ENCODE data around the gene SLU7. TPM values are rescaled to one million over a fixed set of nuclear protein-coding genes. Genes with fewer than 3 reads are reported as not detected.
A peak's percentile ranks its signal among the peaks of the same experiment; 100 is the strongest.
"Not testable (repeated sequence)": the region's sequence is repeated elsewhere in the genome, so short reads cannot be mapped to it uniquely, and the experiment has no call there.

The SLU7 gene
- total RNA-seq, 1 donor = 75.6 TPM

GRCh38 chr5:160441311-160441781, 22.5 kb upstream of the SLU7 start:
- H3K9me3 ChIP-seq (ENCODE audit: low read depth, low read length) = no peaks in the 10 kb centered on the region
- H3K27ac ChIP-seq (ENCODE audit: low read depth, low read length) = no peak overlapping the region
- no peak overlapping the region for H3K4me2 ChIP-seq (ENCODE audit: insufficient read depth, low read length)
- DNase-seq (ENCODE audit: insufficient read length, low spot score, missing footprints) = no peak
- no peaks in the 10 kb centered on the region for H4K20me1 ChIP-seq (ENCODE audit: insufficient read depth, low read length)
- no peaks in the 10 kb centered on the region for H3K36me3 ChIP-seq (ENCODE audit: insufficient read depth, low read length)
- H3K4me1 ChIP-seq (ENCODE audit: insufficient read depth, low read length) = peaks cover 8% of the 10 kb centered on the region
- H3K27me3 ChIP-seq (ENCODE audit: insufficient read depth, low read length) = peaks cover 3% of the 10 kb centered on the region
- no peak overlapping the region for H3K4me3 ChIP-seq (ENCODE audit: insufficient read depth, low read length)
- H3K79me2 ChIP-seq (ENCODE audit: insufficient read depth, low read length) = no peaks in the 10 kb centered on the region
- no peak overlapping the region for H2AFZ ChIP-seq (ENCODE audit: low read length)
- TF ChIP-seq CTCF (IDR thresholded peaks at IDR 0.05; ENCODE audit: extremely low read depth, low read depth, low read length) = no peak

GRCh38 chr5:160439205-160439600, 20.3 kb upstream of the SLU7 start:
- peak overlapping the region; percentile 89 for H2AFZ ChIP-seq (ENCODE audit: low read length)
- H3K36me3 ChIP-seq (ENCODE audit: insufficient read depth, low read length) = no peaks in the 10 kb centered on the region
- H3K27ac ChIP-seq (ENCODE audit: low read depth, low read length) = peak overlapping the region; percentile 35
- H3K4me3 ChIP-seq (ENCODE audit: insufficient read depth, low read length) = peak overlapping the region; percentile 74
- TF ChIP-seq CTCF (IDR thresholded peaks at IDR 0.05; ENCODE audit: extremely low read depth, low read depth, low read length) = peak; percentile 96
- H3K9me3 ChIP-seq (ENCODE audit: low read depth, low read length) = no peaks in the 10 kb centered on the region
- no peaks in the 10 kb centered on the region for H3K27me3 ChIP-seq (ENCODE audit: insufficient read depth, low read length)
- peak overlapping the region; percentile 93 for H3K4me2 ChIP-seq (ENCODE audit: insufficient read depth, low read length)
- H3K79me2 ChIP-seq (ENCODE audit: insufficient read depth, low read length) = no peaks in the 10 kb centered on the region
- no peaks in the 10 kb centered on the region for H4K20me1 ChIP-seq (ENCODE audit: insufficient read depth, low read length)
- peaks cover 8% of the 10 kb centered on the region for H3K4me1 ChIP-seq (ENCODE audit: insufficient read depth, low read length)
- DNase-seq (ENCODE audit: insufficient read length, low spot score, missing footprints) = peak; percentile 82

GRCh38 chr5:160438316-160439204, 19.7 kb upstream of the SLU7 start:
- Histone ChIP-seq H3K9me3 (ENCODE audit: low read depth, low read length) (no peaks in the 10 kb centered on the region), H3K27ac (ENCODE audit: low read depth, low read length) (peak overlapping the region; percentile 35), H3K27me3 (ENCODE audit: insufficient read depth, low read length) (no peaks in the 10 kb centered on the region), H3K4me2 (ENCODE audit: insufficient read depth, low read length) (peak overlapping the region; percentile 93), H3K79me2 (ENCODE audit: insufficient read depth, low read length) (no peaks in the 10 kb centered on the region), H3K4me1 (ENCODE audit: insufficient read depth, low read length) (peaks cover 8% of the 10 kb centered on the region), H3K4me3 (ENCODE audit: insufficient read depth, low read length) (peak overlapping the region; percentile 74), H3K36me3 (ENCODE audit: insufficient read depth, low read length) (no peaks in the 10 kb centered on the region), H2AFZ (ENCODE audit: low read length) (peak overlapping the region; percentile 89), H4K20me1 (ENCODE audit: insufficient read depth, low read length) (no peaks in the 10 kb centered on the region)
- peak; percentile 36 for DNase-seq (ENCODE audit: insufficient read length, low spot score, missing footprints)
- peak; percentile 93 for TF ChIP-seq CTCF (IDR thresholded peaks at IDR 0.05; ENCODE audit: extremely low read depth, low read depth, low read length)

- no peak for TF ChIP-seq CTCF (IDR thresholded peaks at IDR 0.05; ENCODE audit: extremely low read depth, low read depth, low read length)
- Histone ChIP-seq H3K36me3 (ENCODE audit: insufficient read depth, low read length) (no peaks in the 10 kb centered on the region), H3K27ac (ENCODE audit: low read depth, low read length) (no peak overlapping the region), H3K4me3 (ENCODE audit: insufficient read depth, low read length) (no peak overlapping the region), H3K4me1 (ENCODE audit: insufficient read depth, low read length) (peaks cover 8% of the 10 kb centered on the region), H3K27me3 (ENCODE audit: insufficient read depth, low read length) (no peaks in the 10 kb centered on the region), H3K4me2 (ENCODE audit: insufficient read depth, low read length) (no peak overlapping the region), H4K20me1 (ENCODE audit: insufficient read depth, low read length) (no peaks in the 10 kb centered on the region), H2AFZ (ENCODE audit: low read length) (no peak overlapping the region), H3K79me2 (ENCODE audit: insufficient read depth, low read length) (no peaks in the 10 kb centered on the region), H3K9me3 (ENCODE audit: low read depth, low read length) (no peaks in the 10 kb centered on the region)
- DNase-seq (ENCODE audit: insufficient read length, low spot score, missing footprints) = no peak
Observed at GRCh38 chr5:160437271-160437670, 18.4 kb upstream of the SLU7 start.

GRCh38 chr5:160436661-160437060, 17.8 kb upstream of the SLU7 start:
- H3K27me3 ChIP-seq (ENCODE audit: insufficient read depth, low read length); H3K36me3 ChIP-seq (ENCODE audit: insufficient read depth, low read length); H3K9me3 ChIP-seq (ENCODE audit: low read depth, low read length); H3K4me3 ChIP-seq (ENCODE audit: insufficient read depth, low read length); H3K4me1 ChIP-seq (ENCODE audit: insufficient read depth, low read length); DNase-seq (ENCODE audit: insufficient read length, low spot score, missing footprints); H2AFZ ChIP-seq (ENCODE audit: low read length); H3K79me2 ChIP-seq (ENCODE audit: insufficient read depth, low read length); H4K20me1 ChIP-seq (ENCODE audit: insufficient read depth, low read length); H3K27ac ChIP-seq (ENCODE audit: low read depth, low read length); H3K4me2 ChIP-seq (ENCODE audit: insufficient read depth, low read length): not testable (repeated sequence)
